Vagina (tissue), 2 donors: ENCODE measurements around the gene TBX1.

Experiments used
- POLR2A ChIP-seq, 2 donors: fragments of 450-650 bp; IDR thresholded peaks; one replicate each; pipeline ENCODE4 v1.6.1; 2017; ENCODE audit warnings: antibody characterized with exemption in 2 of 2, mild to moderate bottlenecking in 2 of 2, moderate library complexity in 2 of 2
- POLR2AphosphoS5 ChIP-seq, 2 donors: sonication (generic); formaldehyde crosslinking; IDR thresholded peaks; one replicate each; pipeline ENCODE4 v1.9.0; 2017; ENCODE audit warnings: antibody characterized with exemption in 2 of 2, mild to moderate bottlenecking in 2 of 2, low read depth in 1 of 2; ENCODE audit not compliant: insufficient read depth in 1 of 2

DNA sequence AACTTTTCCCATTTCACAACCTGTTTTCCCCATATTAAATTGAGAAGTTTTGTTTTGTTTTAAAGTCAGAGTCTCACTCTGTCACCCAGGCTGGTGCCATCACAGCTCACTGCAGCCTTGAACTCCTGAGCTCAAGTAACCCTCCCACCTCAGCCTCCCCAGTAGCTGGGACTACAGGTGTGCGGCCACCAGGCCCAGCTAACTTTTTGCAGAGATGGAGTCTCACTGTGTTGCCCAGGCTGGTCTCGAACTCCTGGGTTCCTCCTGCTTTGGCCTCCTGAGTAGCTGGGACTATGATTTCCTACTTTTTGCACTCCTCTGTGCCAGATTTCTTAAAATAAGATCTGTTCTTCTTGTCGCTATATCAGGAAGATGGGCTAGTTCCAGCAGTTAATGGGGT is 49.2 kb downstream of the TBX1 start:
- TF ChIP-seq POLR2A (IDR thresholded peaks at IDR 0.05) (no peak), POLR2AphosphoS5 (IDR thresholded peaks at IDR 0.05; ENCODE audit: insufficient read depth in 1 of 2, low read depth in 1 of 2) (no peak)
